Keratinocyte (primary cell): Measurements from ENCODE around the gene OLIG1. TPM values are rescaled to one million over a fixed set of nuclear protein-coding genes. Genes with fewer than 3 reads are reported as not detected.

Source experiments
- DNase-seq: peaks from one replicate; pipeline ENCODE4 v3.0.0-alpha.2; 2011; ENCODE audit warnings: low read depth, missing footprints, low spot score
- FAIRE-seq: peaks from 2 replicates; lab custom pipeline; 2011; peaks lifted over from hg19 to GRCh38; lab: Jason Lieb, UNC
- H2AFZ ChIP-seq: 2 replicates; pipeline ENCODE4 v1.6.0; 2012; ENCODE audit warnings: low read length, control low read depth, inconsistent platforms; ENCODE audit not compliant: control insufficient read depth
- H3K27ac ChIP-seq: 2 replicates; pipeline ENCODE4 v1.5.1; 2011; ENCODE audit warnings: low read length; ENCODE audit not compliant: control insufficient read depth, insufficient read depth
- H3K27me3 ChIP-seq: 3 replicates; pipeline ENCODE4 v1.6.0; 2011; ENCODE audit warnings: low read length; ENCODE audit not compliant: control insufficient read depth, insufficient read depth; ENCODE audit errors: extremely low read depth
- H3K36me3 ChIP-seq, 2 experiments: 2 replicates in 1 of 2; 3 replicates in 1 of 2; pipeline ENCODE4 v1.5.1; 2011; ENCODE audit warnings: low read length in 2 of 2, mild to moderate bottlenecking in 1 of 2; ENCODE audit not compliant: control insufficient read depth in 2 of 2, insufficient read depth in 2 of 2; ENCODE audit errors: extremely low read depth in 1 of 2
- H3K4me1 ChIP-seq: 3 replicates; pipeline ENCODE4 v1.5.1; 2011; ENCODE audit warnings: low read length; ENCODE audit not compliant: control insufficient read depth, insufficient read depth; ENCODE audit errors: extremely low read depth
- H3K4me2 ChIP-seq: 3 replicates; pipeline ENCODE4 v1.6.0; 2011; ENCODE audit warnings: low read depth, low read length; ENCODE audit not compliant: control insufficient read depth, insufficient read depth; ENCODE audit errors: extremely low read depth
- H3K4me3 ChIP-seq, 3 experiments: fragments of 200-600 bp in 1 of 3; sonication (generic) in 1 of 3; 2 replicates in 2 of 3; 3 replicates in 1 of 3; pipeline ENCODE4 v1.5.1; 2011 to 2016; ENCODE audit warnings: low read length in 3 of 3, mild to moderate bottlenecking in 3 of 3, control low read depth in 2 of 3, inconsistent platforms in 1 of 3, low read depth in 1 of 3, mixed read lengths in 1 of 3, mixed run types in 1 of 3, moderate library complexity in 1 of 3; ENCODE audit not compliant: control insufficient read depth in 2 of 3, insufficient read depth in 2 of 3; ENCODE audit errors: extremely low read depth in 1 of 3
- H3K79me2 ChIP-seq: 2 replicates; pipeline ENCODE4 v1.6.0; 2012; ENCODE audit warnings: low read length; ENCODE audit not compliant: control insufficient read depth, insufficient read depth
- H3K9ac ChIP-seq: 3 replicates; pipeline ENCODE4 v1.6.0; 2011; ENCODE audit warnings: low read length; ENCODE audit not compliant: control insufficient read depth, insufficient read depth; ENCODE audit errors: extremely low read depth
- H3K9me1 ChIP-seq: 3 replicates; pipeline ENCODE4 v1.6.0; 2011; ENCODE audit warnings: low read length; ENCODE audit not compliant: control insufficient read depth, insufficient read depth; ENCODE audit errors: extremely low read depth
- H3K9me3 ChIP-seq: 2 replicates; pipeline ENCODE4 v1.5.1; 2012; ENCODE audit warnings: low read depth, low read length; ENCODE audit not compliant: control insufficient read depth
- H4K20me1 ChIP-seq: 3 replicates; pipeline ENCODE4 v1.6.0; 2011; ENCODE audit warnings: low read length; ENCODE audit not compliant: control insufficient read depth, insufficient read depth; ENCODE audit errors: extremely low read depth
- EZH2 ChIP-seq: IDR thresholded peaks from one replicate; pipeline ENCODE4 v1.6.1; 2012; ENCODE audit warnings: inconsistent platforms, mild to moderate bottlenecking, low read length, moderate library complexity
- dilution Hi-C: fragments of 300-500 bp; cut with MboI; formaldehyde crosslinking; loops from one replicate; pipeline ENCODE4 v1.7.0; 2020; ENCODE audit warnings: low sequenced_read_pairs; ENCODE audit not compliant: extremely low pct_ligation_motif_present
- polyA plus RNA-seq, 5 experiments: library from polyadenylated mRNA; depleted of rRNA in 3 of 5; stranded (reverse) in 3 of 5; stranded (forward) in 1 of 5; unstranded in 1 of 5; fragments of >200 nt; gene quantifications; 1 replicate in 1 of 5; 2 replicates in 3 of 5; 3 replicates in 1 of 5; pipeline versions ENCODE4 v1.2.1 to v1.2.3, GENCODE V29; 2011 to 2012; ENCODE audit warnings: missing spikeins in 2 of 5, low read depth in 1 of 5, low replicate concordance in 1 of 5
- TF ChIP-seq, protein P1 (sequence below), 3 experiments: IDR thresholded peaks in 1 of 3; conservative IDR thresholded peaks in 1 of 3; optimal IDR thresholded peaks in 1 of 3; 2 replicates in 2 of 3; 3 replicates in 1 of 3; pipeline versions ENCODE3 to v1.5.1; 2011; ENCODE audit warnings: low read length in 3 of 3, mild to moderate bottlenecking in 3 of 3, moderate library complexity in 2 of 3, control low read depth in 1 of 3, inconsistent platforms in 1 of 3; ENCODE audit not compliant: insufficient read depth in 2 of 3; ENCODE audit errors: extremely low read depth in 1 of 3

The OLIG1 gene
- polyA plus RNA-seq, 1 donor (not counting 4 experiments of a cell fraction or from before 2014, with no cell fraction given) = not detected

DNA sequence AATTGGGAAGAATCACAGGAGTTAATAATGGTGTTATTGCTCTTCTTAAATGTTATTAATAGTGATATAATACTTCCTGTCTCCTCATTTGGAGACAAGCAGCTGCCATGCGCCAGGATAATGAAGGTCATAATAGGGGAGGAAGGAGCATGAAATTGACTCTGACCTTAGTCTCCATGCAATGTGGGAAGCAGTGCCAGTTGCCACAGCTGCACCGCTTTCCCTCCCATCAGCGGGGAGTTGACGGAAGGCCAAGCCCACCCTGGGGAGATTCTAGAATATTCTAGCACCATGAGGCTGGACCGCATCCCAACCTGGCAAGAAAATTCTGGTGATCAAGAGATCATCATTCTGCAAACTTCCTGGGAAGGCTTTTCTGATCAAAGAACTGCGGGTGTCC is 11.0 kb upstream of the OLIG1 start:
- peaks cover 12% of the 10 kb centered on the region for H3K27me3 ChIP-seq
- no peaks in the 10 kb centered on the region for H3K9me1 ChIP-seq
- no peaks in the 10 kb centered on the region for H3K4me1 ChIP-seq
- H3K9ac ChIP-seq = no peak overlapping the region
- no peak overlapping the region for H2AFZ ChIP-seq
- no peaks in the 10 kb centered on the region for H3K9me3 ChIP-seq
- TF ChIP-seq EZH2 = no peak
- TF ChIP-seq, protein P1, sequence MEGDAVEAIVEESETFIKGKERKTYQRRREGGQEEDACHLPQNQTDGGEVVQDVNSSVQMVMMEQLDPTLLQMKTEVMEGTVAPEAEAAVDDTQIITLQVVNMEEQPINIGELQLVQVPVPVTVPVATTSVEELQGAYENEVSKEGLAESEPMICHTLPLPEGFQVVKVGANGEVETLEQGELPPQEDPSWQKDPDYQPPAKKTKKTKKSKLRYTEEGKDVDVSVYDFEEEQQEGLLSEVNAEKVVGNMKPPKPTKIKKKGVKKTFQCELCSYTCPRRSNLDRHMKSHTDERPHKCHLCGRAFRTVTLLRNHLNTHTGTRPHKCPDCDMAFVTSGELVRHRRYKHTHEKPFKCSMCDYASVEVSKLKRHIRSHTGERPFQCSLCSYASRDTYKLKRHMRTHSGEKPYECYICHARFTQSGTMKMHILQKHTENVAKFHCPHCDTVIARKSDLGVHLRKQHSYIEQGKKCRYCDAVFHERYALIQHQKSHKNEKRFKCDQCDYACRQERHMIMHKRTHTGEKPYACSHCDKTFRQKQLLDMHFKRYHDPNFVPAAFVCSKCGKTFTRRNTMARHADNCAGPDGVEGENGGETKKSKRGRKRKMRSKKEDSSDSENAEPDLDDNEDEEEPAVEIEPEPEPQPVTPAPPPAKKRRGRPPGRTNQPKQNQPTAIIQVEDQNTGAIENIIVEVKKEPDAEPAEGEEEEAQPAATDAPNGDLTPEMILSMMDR (optimal IDR thresholded peaks at IDR 0.05 in 1 of 3, IDR thresholded peaks at IDR 0.05 in 1 of 3, conservative IDR thresholded peaks at IDR 0.05 in 1 of 3; ENCODE audit: extremely low read depth in 1 of 3, insufficient read depth in 2 of 3, low read length in 3 of 3) = no peak
- no peaks in the 10 kb centered on the region for H3K79me2 ChIP-seq
- no peak overlapping the region for H3K4me3 ChIP-seq
- dilution Hi-C loops = no loop called here
- no peak for FAIRE-seq
- no peaks in the 10 kb centered on the region for H4K20me1 ChIP-seq
- DNase-seq = no peak
- no peak overlapping the region for H3K4me2 ChIP-seq
- no peaks in the 10 kb centered on the region for H3K36me3 ChIP-seq
- no peak overlapping the region for H3K27ac ChIP-seq

DNA sequence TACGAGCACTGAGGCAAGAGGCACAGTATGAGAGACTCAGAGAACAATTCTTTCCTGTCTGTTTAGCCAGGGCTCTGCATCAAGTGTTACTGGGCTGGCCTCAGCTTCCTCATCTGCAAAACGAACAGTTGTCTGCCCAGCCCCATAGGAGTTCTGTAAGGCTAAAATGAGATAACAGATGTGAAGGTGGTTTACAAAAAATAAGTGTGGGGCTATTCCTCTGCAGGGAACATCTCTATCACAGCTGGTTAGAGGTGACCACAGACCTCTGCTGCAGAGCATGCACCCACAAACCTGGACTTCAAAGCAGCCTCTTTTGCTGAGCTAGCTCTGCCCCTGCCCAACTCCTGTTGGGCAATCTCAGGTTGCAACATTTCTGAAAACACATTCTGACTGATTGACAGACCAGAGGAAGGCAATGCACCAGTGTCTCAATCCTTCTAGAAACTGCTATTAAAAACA is 10.5 kb upstream of the OLIG1 start:
- TF ChIP-seq EZH2 = no peak
- TF ChIP-seq, protein P1 (optimal IDR thresholded peaks at IDR 0.05 in 1 of 3, IDR thresholded peaks at IDR 0.05 in 1 of 3, conservative IDR thresholded peaks at IDR 0.05 in 1 of 3; ENCODE audit: extremely low read depth in 1 of 3, insufficient read depth in 2 of 3, low read length in 3 of 3) = no peak
- Histone ChIP-seq H3K4me1 (no peaks in the 10 kb centered on the region), H4K20me1 (no peaks in the 10 kb centered on the region), H2AFZ (no peak overlapping the region), H3K27me3 (peaks cover 16% of the 10 kb centered on the region), H3K4me2 (no peak overlapping the region), H3K9me1 (no peaks in the 10 kb centered on the region), H3K9me3 (no peaks in the 10 kb centered on the region), H3K4me3 (no peak overlapping the region), H3K36me3 (no peaks in the 10 kb centered on the region), H3K27ac (no peak overlapping the region), H3K79me2 (no peaks in the 10 kb centered on the region), H3K9ac (no peak overlapping the region)
- dilution Hi-C loops = no loop called here
- FAIRE-seq (no peak), DNase-seq (no peak)
